ENCODE results near the gene MAP2K4. TPM values are rescaled to one million over a fixed set of nuclear protein-coding genes. Genes with fewer than 3 reads are reported as not detected.

MAP2K4 gene
- total and polyA plus RNA-seq, 12 donors: 7.2 to 42.7 (median 33.0) TPM

GRCh38 chr17:12107905-12108304 lies 87.2 kb downstream of the MAP2K4 start:
- 42 to 63% methylated on average over 1 of the region's 1 CpG for WGBS, 2 donors
- Histone ChIP-seq H3K4me1 (peaks cover 0 to 35% (median 12%) of the 10 kb centered on the region in 9 donors), H3K27me3 (no peaks in the 10 kb centered on the region), H3K27ac (no peak overlapping the region), H3K9me3 (no peaks in the 10 kb centered on the region), H3K4me3 (no peak overlapping the region), H3K36me3 (peaks cover 0 to 35% (median 5%) of the 10 kb centered on the region in 9 donors)
- DNase-seq: no peak
- intact Hi-C loops (cut with DNase I): loop anchor here in 1 of 10 donors (10.0 kb wide), 1 partner anchor 113 kb away; the partner anchor contains the start of gene ZNF18
- ATAC-seq: no peak
- no peak for TF ChIP-seq CTCF (IDR thresholded peaks at IDR 0.05)

GRCh38 chr17:12110906-12111305 lies 90.2 kb downstream of the MAP2K4 start:
- 96 to 99% methylated on average over 2 of the region's 2 CpGs for WGBS, 2 donors
- H3K36me3 ChIP-seq: peaks cover 0 to 65% (median 23%) of the 10 kb centered on the region in 9 donors
- DNase-seq (no peak), ATAC-seq (no peak)
- peaks cover 0 to 18% (median under 1%) of the 10 kb centered on the region in 9 donors for H3K4me1 ChIP-seq
- intact Hi-C loops (cut with DNase I): loop anchor here in 1 of 10 donors (10.0 kb wide), 1 partner anchor 56 kb away; no protein-coding TSS in a partner anchor
- H3K4me3 ChIP-seq: no peak overlapping the region
- H3K27me3 ChIP-seq: no peaks in the 10 kb centered on the region
- no peak for TF ChIP-seq CTCF (IDR thresholded peaks at IDR 0.05)
- no peak overlapping the region for H3K27ac ChIP-seq
- no peaks in the 10 kb centered on the region for H3K9me3 ChIP-seq

- Histone ChIP-seq H3K9me3 (no peaks in the 10 kb centered on the region), H3K36me3 (peaks cover 0 to 88% (median 31%) of the 10 kb centered on the region in 9 donors), H3K4me3 (no peak overlapping the region), H3K27ac (no peak overlapping the region), H3K4me1 (peaks cover 0 to 5% (median 0%) of the 10 kb centered on the region in 9 donors), H3K27me3 (no peaks in the 10 kb centered on the region)
- ATAC-seq (peak in 1 of 8 donors; percentile 49), DNase-seq (peak in 1 of 2 donors; percentile 6)
- intact Hi-C loops (cut with DNase I): loop anchor here in 1 of 10 donors (10.0 kb wide), 1 partner anchor 58 kb away; no protein-coding TSS in a partner anchor
- no peak for TF ChIP-seq CTCF (IDR thresholded peaks at IDR 0.05)
- WGBS, 2 donors: 57 to 67% methylated on average over 2 of the region's 2 CpGs
Measured at GRCh38 chr17:12113156-12113555, 92.5 kb downstream of the MAP2K4 start.

GRCh38 chr17:12114686-12115418 lies 94.2 kb downstream of the MAP2K4 start:
- TF ChIP-seq CTCF (IDR thresholded peaks at IDR 0.05): no peak
- intact Hi-C loops (cut with DNase I): loop anchor here in 1 of 10 donors (10.0 kb wide), 1 partner anchor 60 kb away; no protein-coding TSS in a partner anchor
- peaks cover 0 to 5% (median 0%) of the 10 kb centered on the region in 9 donors for H3K4me1 ChIP-seq
- no peaks in the 10 kb centered on the region for H3K27me3 ChIP-seq
- 89 to 93% methylated on average over 3 of the region's 3 CpGs for WGBS, 2 donors
- no peak for DNase-seq
- no peak overlapping the region for H3K4me3 ChIP-seq
- no peak for ATAC-seq
- no peak overlapping the region for H3K27ac ChIP-seq
- peaks cover 0 to 99% (median 31%) of the 10 kb centered on the region in 9 donors for H3K36me3 ChIP-seq
- no peaks in the 10 kb centered on the region for H3K9me3 ChIP-seq

All from heart right ventricle (tissue), 16 donors.